IMR-90 (cell line): ENCODE results near the gene ARRDC2. TPM values are rescaled to one million over a fixed set of nuclear protein-coding genes. Genes with fewer than 3 reads are reported as not detected.

Experiments
- ATAC-seq: fragments of 200-7000 bp; cut with Tn5 transposase; 2 replicates; pipeline ENCODE4 v1.9.1; 2020; ENCODE audit warnings: low read depth, mild to moderate bottlenecking, moderate library complexity
- BruUV-seq: library from RNA; stranded (reverse); fragments of 400-500 nt; replicated peaks from 2 replicates; lab custom pipeline; 2021; lab: Mats Ljungman, UMichigan
- CTCF ChIA-PET: fragments of 300-600 bp; formaldehyde crosslinking; extraction: SDS; loops from one replicate; lab custom pipeline; 2021; ENCODE audit warnings: antibody characterized with exemption; lab: Yijun Ruan, JAX
- POLR2A ChIA-PET: fragments of 300-600 bp; sonication (Branson Sonifier 250); formaldehyde crosslinking; loops from one replicate; lab custom pipeline; 2022; ENCODE audit warnings: antibody characterized with exemption; ENCODE audit not compliant: unreplicated experiment; lab: Charles Lee
- DNase-seq: peaks from one replicate; pipeline ENCODE4 v3.0.0; 2013
- H2AFZ ChIP-seq: replicated peaks from 2 replicates; pipeline ENCODE3; 2013; ENCODE audit warnings: low read length, mild to moderate bottlenecking; ENCODE audit not compliant: poor library complexity
- H2AK5ac ChIP-seq: 2 replicates; pipeline ENCODE4 v1.6.1; 2013; ENCODE audit warnings: low read depth, low read length, inconsistent platforms
- H2AK9ac ChIP-seq: replicated peaks from 2 replicates; pipeline ENCODE3; 2013; ENCODE audit warnings: mild to moderate bottlenecking, low read depth, low read length, moderate library complexity; ENCODE audit not compliant: poor library complexity
- H2BK120ac ChIP-seq: 2 replicates; pipeline ENCODE4 v1.6.1; 2013; ENCODE audit warnings: low read depth, low read length, inconsistent platforms
- H2BK15ac ChIP-seq: 3 replicates; pipeline ENCODE4 v1.6.1; 2013; ENCODE audit warnings: low read depth, low read length, inconsistent platforms
- H2BK20ac ChIP-seq: 2 replicates; pipeline ENCODE4 v1.6.1; 2013; ENCODE audit warnings: low read depth, mild to moderate bottlenecking, inconsistent platforms, low read length, moderate library complexity
- H2BK5ac ChIP-seq: 2 replicates; pipeline ENCODE4 v1.6.1; 2013; ENCODE audit warnings: mild to moderate bottlenecking, low read depth, low read length, inconsistent platforms; ENCODE audit not compliant: poor library complexity, severe bottlenecking
- H3K14ac ChIP-seq: replicated peaks from 2 replicates; pipeline ENCODE4 v1.6.1; 2013; ENCODE audit warnings: low read depth, low read length, inconsistent platforms
- H3K18ac ChIP-seq: 2 replicates; pipeline ENCODE4 v1.6.1; 2013; ENCODE audit warnings: low read depth, low read length, control low read depth
- H3K23ac ChIP-seq: 2 replicates; pipeline ENCODE4 v1.6.1; 2013; ENCODE audit warnings: low read depth, low read length, inconsistent platforms
- H3K27ac ChIP-seq: 2 replicates; pipeline ENCODE4 v1.5.1; 2013; ENCODE audit warnings: mild to moderate bottlenecking, control low read depth, low read length; ENCODE audit not compliant: insufficient read depth
- H3K27me3 ChIP-seq: 2 replicates; pipeline ENCODE4 v1.6.1; 2013; ENCODE audit warnings: low read length; ENCODE audit not compliant: control insufficient read depth, insufficient read depth
- H3K36me3 ChIP-seq: 2 replicates; pipeline ENCODE4 v1.6.1; 2013; ENCODE audit warnings: low read length, mixed read lengths; ENCODE audit not compliant: control insufficient read depth, insufficient read depth
- H3K4ac ChIP-seq: 2 replicates; pipeline ENCODE4 v1.6.1; 2013; ENCODE audit warnings: low read depth, low read length, inconsistent platforms
- H3K4me1 ChIP-seq: 2 replicates; pipeline ENCODE4 v1.6.1; 2013; ENCODE audit warnings: low read length, mixed read lengths; ENCODE audit not compliant: control insufficient read depth, insufficient read depth
- H3K4me2 ChIP-seq: 2 replicates; pipeline ENCODE4 v1.6.1; 2013; ENCODE audit warnings: low read depth, mild to moderate bottlenecking, control low read depth, low read length, moderate library complexity
- H3K4me3 ChIP-seq: 2 replicates; pipeline ENCODE4 v1.5.1; 2013; ENCODE audit warnings: low read depth, mild to moderate bottlenecking, control low read depth, low read length, moderate library complexity; ENCODE audit not compliant: insufficient read depth
- H3K56ac ChIP-seq: 2 replicates; pipeline ENCODE4 v1.6.1; 2013; ENCODE audit warnings: low read length, inconsistent platforms; ENCODE audit not compliant: insufficient read depth; ENCODE audit errors: extremely low read depth
- H3K79me1 ChIP-seq, 2 experiments: 2 replicates each; pipeline ENCODE4 v1.6.1; 2013; ENCODE audit warnings: low read length in 2 of 2, inconsistent platforms in 1 of 2, low read depth in 1 of 2
- H3K9ac ChIP-seq: 2 replicates; pipeline ENCODE4 v1.6.1; 2013; ENCODE audit warnings: low read depth, low read length, control low read depth
- H3K9me1 ChIP-seq: 2 replicates; pipeline ENCODE4 v1.6.1; 2013; ENCODE audit warnings: low read length, inconsistent platforms; ENCODE audit not compliant: insufficient read depth
- H3K9me3 ChIP-seq: 2 replicates; pipeline ENCODE4 v1.6.1; 2013; ENCODE audit warnings: low read length; ENCODE audit not compliant: control insufficient read depth, insufficient read depth
- H4K20me1 ChIP-seq: 2 replicates; pipeline ENCODE4 v1.6.1; 2013; ENCODE audit warnings: low read length, inconsistent platforms; ENCODE audit not compliant: insufficient read depth
- H4K5ac ChIP-seq: 2 replicates; pipeline ENCODE4 v1.6.1; 2013; ENCODE audit warnings: mild to moderate bottlenecking, low read depth, low read length, control low read depth
- H4K8ac ChIP-seq, 2 experiments: 2 replicates each; pipeline ENCODE4 v1.6.1; 2013; ENCODE audit warnings: low read depth in 2 of 2, low read length in 2 of 2, control low read depth in 1 of 2, inconsistent platforms in 1 of 2
- H4K91ac ChIP-seq: 2 replicates; pipeline ENCODE4 v1.6.1; 2013; ENCODE audit warnings: low read depth, low read length, inconsistent platforms; ENCODE audit not compliant: insufficient read depth
- BHLHE40 ChIP-seq: fragments of 150-350 bp; IDR thresholded peaks from 2 replicates; pipeline ENCODE4 v1.6.1; 2016; ENCODE audit warnings: mild to moderate bottlenecking, low read depth, low read length
- CEBPB ChIP-seq: IDR thresholded peaks from 2 replicates; pipeline ENCODE4 v1.6.1; 2012; ENCODE audit warnings: low read depth, low read length, improper control_type of control experiment
- FOS ChIP-seq: fragments of 150-350 bp; IDR thresholded peaks from 2 replicates; pipeline ENCODE4 v1.6.1; 2016; ENCODE audit warnings: low read depth, low read length
- MAFK ChIP-seq: IDR thresholded peaks from 2 replicates; pipeline ENCODE4 v1.6.1; 2012; ENCODE audit warnings: low read depth, low read length, improper control_type of control experiment
- NFE2L2 ChIP-seq: fragments of 150-350 bp; IDR thresholded peaks from 2 replicates; pipeline ENCODE4 v1.6.1; 2016; ENCODE audit warnings: low read depth, mild to moderate bottlenecking, low read length
- POLR2A ChIP-seq: IDR thresholded peaks from 2 replicates; pipeline ENCODE4 v1.6.1; 2012; ENCODE audit warnings: mild to moderate bottlenecking, low read depth, low read length
- RCOR1 ChIP-seq: IDR thresholded peaks from 2 replicates; pipeline ENCODE4 v1.6.1; 2012; ENCODE audit warnings: mild to moderate bottlenecking, low read length, improper control_type of control experiment; ENCODE audit not compliant: insufficient replicate concordance
- RFX5 ChIP-seq: IDR thresholded peaks from 2 replicates; pipeline ENCODE4 v1.8.0; 2012; ENCODE audit warnings: low read depth, mild to moderate bottlenecking, low read length, moderate library complexity
- SMC3 ChIP-seq: fragments of 150-350 bp; IDR thresholded peaks from 2 replicates; pipeline ENCODE4 v1.6.1; 2016; ENCODE audit warnings: low read depth, mild to moderate bottlenecking, antibody characterized with exemption, low read length, moderate library complexity
- WGBS, 2 experiments: methylation state at CpG; one replicate each; pipeline versions ENCODE4 v1.1.5 to v1.1.7; 2013; ENCODE audit warnings: missing lambda C conversion rate in 2 of 2; ENCODE audit not compliant: insufficient read length in 1 of 2; ENCODE audit errors: extremely low coverage in 2 of 2; 5-methylcytosine and 5-hydroxymethylcytosine counted together
- dilution Hi-C: fragments of 300-500 bp; cut with HindIII; formaldehyde crosslinking; loops from one replicate; pipeline ENCODE4 v1.14.3; 2018; ENCODE audit warnings: low sequenced_read_pairs; ENCODE audit not compliant: unreplicated experiment
- in situ Hi-C: fragments of 300-500 bp; cut with MboI; formaldehyde crosslinking; loops from 3 replicates; pipeline ENCODE4 v1.14.3; 2019; ENCODE audit warnings: low sequenced_read_pairs, inconsistent platforms, mixed read lengths
- intact Hi-C: fragments of 100-400 bp; cut with micrococcal nuclease; formaldehyde crosslinking; loops from 2 replicates; pipeline ENCODE4 v1.10.0; 2022
- polyA plus RNA-seq, 3 experiments: library from polyadenylated mRNA; depleted of rRNA; stranded (reverse); fragments of >200 nt; gene quantifications; 2 replicates each; pipeline ENCODE4 v1.2.3, GENCODE V29; 2012; ENCODE audit warnings: low replicate concordance in 1 of 3
- total RNA-seq: library from RNA; depleted of rRNA; stranded (reverse); fragments of >200 nt; gene quantifications from 2 replicates; pipeline ENCODE4 v1.2.3, GENCODE V29; 2012
- TF ChIP-seq, protein P1 (sequence below): fragments of 150-350 bp; IDR thresholded peaks from 2 replicates; pipeline ENCODE4 v1.6.1; 2017; ENCODE audit warnings: mild to moderate bottlenecking, antibody characterized with exemption, low read length, low read depth
- TF ChIP-seq, protein P2 (sequence below): fragments of 150-350 bp; IDR thresholded peaks from 2 replicates; pipeline ENCODE4 v1.6.1; 2016; ENCODE audit warnings: low read depth, mild to moderate bottlenecking, low read length, moderate library complexity, borderline replicate concordance

Gene ARRDC2
- total and polyA plus RNA-seq, 2 of the 4 experiments (the other 2 are of a cell fraction): 1.4 to 4.9 TPM

DNA sequence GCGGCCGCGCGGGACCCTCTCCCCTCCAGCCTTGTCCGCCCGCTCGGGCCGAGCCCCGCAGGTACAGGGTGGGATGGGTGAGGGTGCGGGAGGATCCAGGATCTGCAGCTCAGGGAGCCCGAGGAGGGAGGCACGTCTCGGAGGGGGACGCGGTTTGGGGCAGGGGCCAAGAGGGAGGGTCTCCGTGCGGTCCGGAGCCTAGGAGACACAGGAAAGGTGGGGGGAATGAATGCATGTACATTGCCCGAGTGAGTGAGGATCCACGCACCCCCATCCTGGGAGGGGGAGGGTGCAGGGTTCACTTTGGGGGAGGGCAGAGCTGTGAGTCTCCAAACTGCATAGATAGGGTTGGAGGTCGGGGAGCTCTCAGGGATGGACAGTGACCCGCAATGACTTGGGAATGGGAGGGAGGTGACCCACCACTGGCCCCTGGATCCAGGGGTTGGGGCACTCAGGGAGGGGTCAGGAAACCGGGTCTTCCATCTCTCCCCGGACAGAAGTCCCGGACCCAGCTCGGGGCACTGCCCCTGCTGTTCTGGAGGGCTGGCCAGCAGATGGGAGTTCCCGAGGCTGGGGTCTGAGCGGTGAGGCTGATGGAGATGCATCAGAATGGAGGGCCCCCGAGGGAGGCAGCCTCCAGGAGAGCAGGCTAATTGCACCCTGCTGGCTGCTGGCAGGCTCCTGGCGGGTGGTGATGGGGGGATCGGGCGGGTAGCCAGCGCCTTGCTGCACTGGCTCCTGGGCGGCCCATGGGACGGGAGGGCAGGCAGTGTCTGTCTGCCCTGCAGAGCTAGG, 40.5 kb upstream of the ARRDC2 start (continued):
- TF ChIP-seq NFE2L2 (no peak), POLR2A (no peak)

DNA sequence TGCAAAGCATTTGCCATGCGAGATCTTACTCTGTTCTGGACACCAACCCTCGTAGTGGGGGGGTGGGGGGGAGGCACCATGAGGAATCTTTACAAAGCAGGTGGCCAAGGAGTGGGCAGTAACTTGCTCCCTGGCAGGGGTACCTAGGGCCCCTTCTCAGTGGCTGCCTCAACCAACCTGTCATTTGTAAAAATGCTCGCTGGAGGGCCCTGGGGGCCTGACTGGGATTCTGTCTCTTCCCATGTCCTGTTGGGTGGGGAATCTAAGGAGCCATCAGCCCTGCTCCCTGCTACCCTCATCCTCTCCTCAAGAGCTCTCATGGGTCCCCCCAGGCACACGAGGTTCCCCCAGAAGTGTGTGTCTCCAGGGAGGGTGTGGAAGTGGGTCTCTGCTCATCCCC, 39.6 kb upstream of the ARRDC2 start:
- H3K9ac ChIP-seq: no peak overlapping the region
- BruUV-seq: no TSS peak
- H3K9me1 ChIP-seq: no peaks in the 10 kb centered on the region
- TF ChIP-seq RCOR1: no peak
- no peak for TF ChIP-seq FOS
- TF ChIP-seq MAFK: no peak
- TF ChIP-seq CEBPB: no peak
- TF ChIP-seq POLR2A: no peak
- TF ChIP-seq SMC3: no peak
- TF ChIP-seq RFX5: no peak
- TF ChIP-seq, protein P1, sequence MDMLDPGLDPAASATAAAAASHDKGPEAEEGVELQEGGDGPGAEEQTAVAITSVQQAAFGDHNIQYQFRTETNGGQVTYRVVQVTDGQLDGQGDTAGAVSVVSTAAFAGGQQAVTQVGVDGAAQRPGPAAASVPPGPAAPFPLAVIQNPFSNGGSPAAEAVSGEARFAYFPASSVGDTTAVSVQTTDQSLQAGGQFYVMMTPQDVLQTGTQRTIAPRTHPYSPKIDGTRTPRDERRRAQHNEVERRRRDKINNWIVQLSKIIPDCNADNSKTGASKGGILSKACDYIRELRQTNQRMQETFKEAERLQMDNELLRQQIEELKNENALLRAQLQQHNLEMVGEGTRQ: no peak
- TF ChIP-seq, protein P2, sequence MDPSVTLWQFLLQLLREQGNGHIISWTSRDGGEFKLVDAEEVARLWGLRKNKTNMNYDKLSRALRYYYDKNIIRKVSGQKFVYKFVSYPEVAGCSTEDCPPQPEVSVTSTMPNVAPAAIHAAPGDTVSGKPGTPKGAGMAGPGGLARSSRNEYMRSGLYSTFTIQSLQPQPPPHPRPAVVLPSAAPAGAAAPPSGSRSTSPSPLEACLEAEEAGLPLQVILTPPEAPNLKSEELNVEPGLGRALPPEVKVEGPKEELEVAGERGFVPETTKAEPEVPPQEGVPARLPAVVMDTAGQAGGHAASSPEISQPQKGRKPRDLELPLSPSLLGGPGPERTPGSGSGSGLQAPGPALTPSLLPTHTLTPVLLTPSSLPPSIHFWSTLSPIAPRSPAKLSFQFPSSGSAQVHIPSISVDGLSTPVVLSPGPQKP: no peak
- TF ChIP-seq BHLHE40: no peak
- H3K4me3 ChIP-seq: no peak overlapping the region
- no peak overlapping the region for H3K14ac ChIP-seq
- no peak overlapping the region for H3K56ac ChIP-seq
- H2AFZ ChIP-seq: no peak overlapping the region
- peaks cover 66% of the 10 kb centered on the region for H3K27me3 ChIP-seq
- H4K5ac ChIP-seq: no peak overlapping the region
- no CpG with 5 or more reads among the region's 4 CpGs for WGBS, 2 experiments
- H3K4me2 ChIP-seq: no peak overlapping the region
- CTCF ChIA-PET: no interaction called here
- no peak overlapping the region for H3K23ac ChIP-seq
- no peaks in the 10 kb centered on the region for H3K4me1 ChIP-seq
- DNase-seq (no peak), ATAC-seq (no peak)
- H2BK120ac ChIP-seq: no peak overlapping the region
- no peaks in the 10 kb centered on the region for H4K20me1 ChIP-seq
- H3K36me3 ChIP-seq: no peaks in the 10 kb centered on the region
- H2BK15ac ChIP-seq: no peak overlapping the region
- peaks cover 3% of the 10 kb centered on the region; the same call in 1 of the 2 replicates for H3K9me3 ChIP-seq
- intact Hi-C loops (no loop called here), in situ Hi-C loops (no loop called here), dilution Hi-C loops (no loop called here)
- H2AK5ac ChIP-seq: no peak overlapping the region
- no peak overlapping the region for H4K91ac ChIP-seq
- H2BK20ac ChIP-seq: no peak overlapping the region
- H4K8ac ChIP-seq: no peak overlapping the region
- no peaks in the 10 kb centered on the region for H3K79me1 ChIP-seq
- no peak overlapping the region for H3K4ac ChIP-seq
- H2BK5ac ChIP-seq: no peak overlapping the region
- H3K18ac ChIP-seq: no peak overlapping the region
- POLR2A ChIA-PET: no interaction called here
- H2AK9ac ChIP-seq: no peak overlapping the region
- H3K27ac ChIP-seq: no peak overlapping the region
